ENCODE data around the gene USP53. TPM values are rescaled to one million over a fixed set of nuclear protein-coding genes. Genes with fewer than 3 reads are reported as not detected.
"Not testable (repeated sequence)": the region's sequence is repeated elsewhere in the genome, so short reads cannot be mapped to it uniquely, and the experiment has no call there.

USP53 gene
- total RNA-seq, 4 donors from 2014 or later: 68.1 to 116 (median 78.4) TPM

DNA sequence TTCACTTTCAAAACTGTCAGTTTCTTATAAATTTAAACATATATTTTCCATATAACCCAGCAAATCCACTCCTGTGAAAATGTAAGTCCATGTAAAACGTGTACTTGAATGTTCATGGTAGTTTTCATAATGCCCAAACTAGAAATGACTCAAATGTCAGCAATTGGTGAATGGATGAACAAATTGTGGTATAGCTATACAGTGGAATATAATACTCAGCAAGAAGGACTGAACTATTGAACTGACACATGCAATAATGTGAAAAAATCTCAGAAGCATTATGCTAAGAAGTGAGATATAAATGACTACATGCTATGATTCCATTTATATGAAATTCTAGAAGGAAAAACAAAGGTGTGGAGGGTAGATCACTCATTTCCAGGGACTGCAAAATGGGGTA lies 52.2 kb downstream of the USP53 start:
- Histone ChIP-seq H3K9me3 (no peaks in the 10 kb centered on the region), H3K36me3 (peaks cover 30 to 83% (median 68%) of the 10 kb centered on the region in 4 donors), H3K27ac (replicated peaks in 1 of 4) (no peak overlapping the region), H3K27me3 (no peaks in the 10 kb centered on the region), H3K4me1 (no peaks in the 10 kb centered on the region), H3K4me3 (no peak overlapping the region)
- intact Hi-C loops (cut with DNase I): no loop called here
- no peak for DNase-seq (ENCODE audit: extremely low spot score)
- TF ChIP-seq POLR2A (IDR thresholded peaks at IDR 0.05; ENCODE audit: low read depth) (no peak), EP300 (IDR thresholded peaks at IDR 0.05) (no peak), POLR2AphosphoS5 (IDR thresholded peaks at IDR 0.05) (no peak)
- TF ChIP-seq, protein P1, sequence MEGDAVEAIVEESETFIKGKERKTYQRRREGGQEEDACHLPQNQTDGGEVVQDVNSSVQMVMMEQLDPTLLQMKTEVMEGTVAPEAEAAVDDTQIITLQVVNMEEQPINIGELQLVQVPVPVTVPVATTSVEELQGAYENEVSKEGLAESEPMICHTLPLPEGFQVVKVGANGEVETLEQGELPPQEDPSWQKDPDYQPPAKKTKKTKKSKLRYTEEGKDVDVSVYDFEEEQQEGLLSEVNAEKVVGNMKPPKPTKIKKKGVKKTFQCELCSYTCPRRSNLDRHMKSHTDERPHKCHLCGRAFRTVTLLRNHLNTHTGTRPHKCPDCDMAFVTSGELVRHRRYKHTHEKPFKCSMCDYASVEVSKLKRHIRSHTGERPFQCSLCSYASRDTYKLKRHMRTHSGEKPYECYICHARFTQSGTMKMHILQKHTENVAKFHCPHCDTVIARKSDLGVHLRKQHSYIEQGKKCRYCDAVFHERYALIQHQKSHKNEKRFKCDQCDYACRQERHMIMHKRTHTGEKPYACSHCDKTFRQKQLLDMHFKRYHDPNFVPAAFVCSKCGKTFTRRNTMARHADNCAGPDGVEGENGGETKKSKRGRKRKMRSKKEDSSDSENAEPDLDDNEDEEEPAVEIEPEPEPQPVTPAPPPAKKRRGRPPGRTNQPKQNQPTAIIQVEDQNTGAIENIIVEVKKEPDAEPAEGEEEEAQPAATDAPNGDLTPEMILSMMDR (IDR thresholded peaks at IDR 0.05): no peak
- 88% methylated on average over 1 of the region's 1 CpG for WGBS

DNA sequence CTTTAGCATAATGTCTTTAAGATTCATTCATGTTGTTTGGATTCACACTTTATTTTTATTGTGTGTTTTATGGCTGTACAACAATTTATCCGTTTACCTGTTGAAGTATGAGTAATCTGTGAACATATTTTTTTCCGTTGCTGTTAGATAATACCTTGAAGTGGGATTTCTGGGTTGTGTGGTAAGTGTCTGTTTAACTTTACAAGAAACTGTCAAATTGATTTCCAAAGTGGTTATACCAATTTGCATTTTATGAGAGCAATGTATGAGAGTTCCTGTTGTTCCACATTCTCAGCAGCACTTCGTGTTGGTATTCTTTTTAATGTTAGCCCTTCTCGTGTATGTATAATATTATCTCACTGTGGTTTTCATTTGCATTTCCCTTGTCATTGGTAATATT lies 53.6 kb downstream of the USP53 start:
- WGBS: 80% methylated on average over 4 of the region's 4 CpGs

DNA sequence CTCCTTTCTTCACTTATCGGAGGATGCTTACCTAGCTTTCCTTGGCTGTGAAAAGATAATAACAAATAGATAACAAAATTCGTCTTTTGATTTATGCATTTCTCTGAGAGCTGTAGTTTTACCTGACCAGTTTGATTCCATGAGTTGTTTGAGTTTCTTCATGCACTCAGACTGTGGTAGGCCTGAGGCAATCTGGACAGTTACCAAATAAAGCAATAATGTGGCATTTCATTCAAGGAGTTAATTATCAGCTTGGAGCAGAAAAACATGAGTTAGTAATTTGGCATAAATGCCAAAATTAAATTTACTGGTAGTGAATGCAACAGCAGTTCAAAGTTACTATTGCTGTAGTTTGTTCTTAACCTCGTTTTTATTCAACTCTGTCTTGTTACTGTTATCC lies 56.0 kb downstream of the USP53 start:
- WGBS: 91% methylated on average over 3 of the region's 3 CpGs
- Histone ChIP-seq H3K9me3 (no peaks in the 10 kb centered on the region), H3K36me3 (peaks cover 29 to 88% (median 72%) of the 10 kb centered on the region in 4 donors), H3K27ac (replicated peaks in 1 of 4) (no peak overlapping the region), H3K4me3 (no peak overlapping the region), H3K27me3 (no peaks in the 10 kb centered on the region), H3K4me1 (peaks cover 0 to 6% (median 0%) of the 10 kb centered on the region in 4 donors)
- TF ChIP-seq POLR2AphosphoS5 (IDR thresholded peaks at IDR 0.05) (no peak), POLR2A (IDR thresholded peaks at IDR 0.05; ENCODE audit: low read depth) (no peak), EP300 (IDR thresholded peaks at IDR 0.05) (no peak)
- TF ChIP-seq, protein P1 (IDR thresholded peaks at IDR 0.05): no peak
- no peak for DNase-seq (ENCODE audit: extremely low spot score)
- intact Hi-C loops (cut with DNase I): no loop called here

More for the DNA sequence above, 53.6 kb downstream of the USP53 start:
- no peak for DNase-seq (ENCODE audit: extremely low spot score)
- Histone ChIP-seq H3K27me3 (no peaks in the 10 kb centered on the region), H3K36me3 (peaks cover 32 to 87% (median 71%) of the 10 kb centered on the region in 4 donors), H3K4me1 (peaks cover 0 to under 1% (median 0%) of the 10 kb centered on the region in 4 donors), H3K4me3 (no peak overlapping the region), H3K9me3 (no peaks in the 10 kb centered on the region), H3K27ac (replicated peaks in 1 of 4) (no peak overlapping the region)
- TF ChIP-seq EP300 (IDR thresholded peaks at IDR 0.05): no peak
- TF ChIP-seq POLR2AphosphoS5 (IDR thresholded peaks at IDR 0.05): no peak
- TF ChIP-seq POLR2A (IDR thresholded peaks at IDR 0.05; ENCODE audit: low read depth): no peak
- TF ChIP-seq, protein P1 (IDR thresholded peaks at IDR 0.05): no peak
- intact Hi-C loops (cut with DNase I): no loop called here

DNA sequence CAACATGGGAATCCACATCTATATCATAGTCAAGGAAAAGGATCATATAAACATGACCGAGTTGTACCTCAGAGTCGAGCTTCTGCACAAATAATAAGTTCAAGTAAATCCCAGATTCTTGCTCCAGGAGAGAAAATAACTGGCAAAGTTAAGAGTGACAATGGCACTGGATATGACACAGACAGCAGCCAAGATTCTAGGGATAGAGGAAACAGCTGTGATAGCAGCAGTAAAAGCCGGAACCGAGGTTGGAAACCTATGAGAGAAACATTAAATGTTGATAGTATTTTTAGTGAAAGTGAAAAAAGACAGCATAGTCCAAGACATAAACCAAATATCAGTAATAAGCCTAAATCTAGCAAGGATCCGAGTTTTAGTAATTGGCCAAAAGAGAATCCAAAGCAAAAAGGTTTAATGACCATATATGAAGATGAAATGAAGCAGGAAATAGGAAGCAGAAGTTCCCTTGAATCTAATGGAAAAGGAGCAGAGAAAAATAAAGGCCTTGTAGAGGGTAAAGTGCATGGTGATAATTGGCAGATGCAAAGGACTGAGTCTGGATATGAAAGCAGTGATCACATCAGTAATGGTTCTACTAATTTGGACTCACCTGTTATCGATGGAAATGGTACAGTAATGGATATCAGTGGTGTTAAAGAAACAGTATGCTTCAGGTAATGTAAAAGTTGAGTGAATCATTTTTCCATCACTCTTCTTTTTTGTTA lies 59.0 kb downstream of the USP53 start:
- TF ChIP-seq, protein P1 (IDR thresholded peaks at IDR 0.05): no peak
- TF ChIP-seq POLR2A (IDR thresholded peaks at IDR 0.05; ENCODE audit: low read depth) (no peak), EP300 (IDR thresholded peaks at IDR 0.05) (no peak), POLR2AphosphoS5 (IDR thresholded peaks at IDR 0.05) (no peak)
- Histone ChIP-seq H3K4me3 (no peak overlapping the region), H3K27me3 (no peaks in the 10 kb centered on the region), H3K36me3 (peaks cover 25 to 72% (median 61%) of the 10 kb centered on the region in 4 donors), H3K4me1 (peaks cover 0 to 6% (median 0%) of the 10 kb centered on the region in 4 donors), H3K27ac (replicated peaks in 1 of 4) (no peak overlapping the region), H3K9me3 (no peaks in the 10 kb centered on the region)
- DNase-seq (ENCODE audit: extremely low spot score): no peak
- 81% methylated on average over 6 of the region's 6 CpGs for WGBS
- intact Hi-C loops (cut with DNase I): no loop called here

DNA sequence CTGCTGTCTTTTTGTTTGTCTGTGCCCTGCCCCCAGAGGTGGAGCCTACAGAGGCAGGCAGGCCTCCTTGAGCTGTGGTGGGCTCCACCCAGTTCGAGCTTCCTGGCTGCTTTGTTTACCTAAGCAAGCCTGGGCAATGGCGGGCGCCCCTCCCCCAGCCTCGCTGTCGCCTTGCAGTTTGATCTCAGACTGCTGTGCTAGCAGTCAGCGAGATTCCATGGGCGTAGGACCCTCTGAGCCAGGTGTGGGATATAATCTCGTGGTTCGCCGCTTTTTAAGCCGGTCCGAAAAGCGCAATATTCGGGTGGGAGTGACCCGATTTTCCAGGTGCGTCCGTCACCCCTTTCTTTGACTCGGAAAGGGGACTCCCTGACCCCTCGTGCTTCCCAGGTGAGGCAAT lies 67.0 kb downstream of the USP53 start:
- H3K27me3 ChIP-seq; DNase-seq (ENCODE audit: extremely low spot score); H3K4me3 ChIP-seq; H3K9me3 ChIP-seq; H3K27ac ChIP-seq (replicated peaks in 1 of 4); intact Hi-C loops (cut with DNase I): not testable (repeated sequence)
- Histone ChIP-seq H3K36me3 (peaks cover 0 to 17% (median 9%) of the 10 kb centered on the region in 4 donors), H3K4me1 (peaks cover 11 to 36% (median 17%) of the 10 kb centered on the region in 4 donors)
- 88% methylated on average over 18 of the region's 19 CpGs for WGBS

DNA sequence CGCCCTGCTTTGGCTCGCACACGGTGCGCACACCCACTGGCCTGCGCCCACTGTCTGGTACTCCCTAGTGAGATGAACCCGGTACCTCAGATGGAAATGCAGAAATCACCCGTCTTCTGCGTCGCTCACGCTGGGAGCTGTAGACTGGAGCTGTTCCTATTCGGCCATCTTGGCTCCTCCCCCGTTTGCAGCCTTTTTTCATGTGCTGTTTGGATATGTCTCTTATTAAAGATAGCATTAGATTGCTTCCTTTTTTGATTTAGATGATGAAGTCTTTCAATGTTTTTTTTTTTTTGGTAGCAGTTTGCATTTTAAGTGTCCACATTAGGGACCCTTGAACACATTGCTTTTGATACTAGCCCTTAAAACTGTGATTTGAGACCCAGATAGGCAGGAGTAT lies 67.4 kb downstream of the USP53 start:
- H3K4me3 ChIP-seq; H3K27ac ChIP-seq (replicated peaks in 1 of 4); intact Hi-C loops (cut with DNase I); DNase-seq (ENCODE audit: extremely low spot score); H3K9me3 ChIP-seq; H3K27me3 ChIP-seq: not testable (repeated sequence)
- 94% methylated on average over 12 of the region's 12 CpGs for WGBS
- Histone ChIP-seq H3K36me3 (peaks cover 0 to 17% (median 9%) of the 10 kb centered on the region in 4 donors), H3K4me1 (peaks cover 15 to 41% (median 22%) of the 10 kb centered on the region in 4 donors)
